MCF 10A (cell line): ENCODE results near the gene NTRK2. TPM values are rescaled to one million over a fixed set of nuclear protein-coding genes. Genes with fewer than 3 reads are reported as not detected.

Source experiments
- BruUV-seq: library from RNA; stranded (reverse); fragments of 400-500 nt; replicated peaks from 2 replicates; lab custom pipeline; 2021; lab: Mats Ljungman, UMichigan
- CTCF ChIA-PET: fragments of 300-600 bp; sonication (Branson Sonifier 250); formaldehyde crosslinking; extraction: SDS; loops from one replicate; lab custom pipeline; 2021; ENCODE audit warnings: antibody characterized with exemption, inconsistent platforms; lab: Yijun Ruan, JAX
- POLR2A ChIA-PET: fragments of 300-600, 350-650 bp; sonication (Branson Sonifier 250); formaldehyde crosslinking; extraction: SDS; loops from one replicate; lab custom pipeline; 2020; ENCODE audit warnings: antibody characterized with exemption, inconsistent platforms; lab: Yijun Ruan, JAX
- DNase-seq: peaks from one replicate; pipeline ENCODE4 v3.0.0-alpha.2; 2018; ENCODE audit not compliant: unreplicated experiment
- H3K27ac Mint-ChIP-seq: one replicate; pipeline ENCODE4 v1.8.0; 2022; ENCODE audit warnings: mild to moderate bottlenecking, low read depth, mixed read lengths; ENCODE audit not compliant: unreplicated experiment
- H3K27me3 Mint-ChIP-seq: one replicate; pipeline ENCODE4 v1.8.0; 2022; ENCODE audit warnings: mixed read lengths; ENCODE audit not compliant: insufficient read depth, unreplicated experiment
- H3K36me3 Mint-ChIP-seq: one replicate; pipeline ENCODE4 v1.8.0; 2022; ENCODE audit warnings: mild to moderate bottlenecking, moderate library complexity, mixed read lengths; ENCODE audit not compliant: insufficient read depth, unreplicated experiment
- H3K4me1 Mint-ChIP-seq: one replicate; pipeline ENCODE4 v1.8.0; 2022; ENCODE audit warnings: mixed read lengths; ENCODE audit not compliant: insufficient read depth, unreplicated experiment
- H3K4me3 Mint-ChIP-seq: one replicate; pipeline ENCODE4 v1.8.0; 2022; ENCODE audit warnings: mild to moderate bottlenecking, moderate library complexity, mixed read lengths; ENCODE audit not compliant: unreplicated experiment
- H3K9me3 Mint-ChIP-seq: one replicate; pipeline ENCODE4 v1.8.0; 2022; ENCODE audit warnings: mixed read lengths; ENCODE audit not compliant: unreplicated experiment
- CTCF ChIP-seq: fragments of 200-600 bp; IDR thresholded peaks from one replicate; pipeline ENCODE4 v1.8.0; 2022; ENCODE audit warnings: antibody characterized with exemption, mild to moderate bottlenecking; ENCODE audit not compliant: unreplicated experiment
- intact Hi-C: fragments of 100-400 bp; cut with micrococcal nuclease; formaldehyde crosslinking; loops from 2 replicates; pipeline ENCODE4 v1.14.1; 2022
- total RNA-seq: library from RNA; stranded (reverse); gene quantifications from 2 replicates; pipeline ENCODE4 v1.2.3, GENCODE V29; 2022

The NTRK2 gene
- total RNA-seq, 1 experiment from 2014 or later, result not detected

DNA sequence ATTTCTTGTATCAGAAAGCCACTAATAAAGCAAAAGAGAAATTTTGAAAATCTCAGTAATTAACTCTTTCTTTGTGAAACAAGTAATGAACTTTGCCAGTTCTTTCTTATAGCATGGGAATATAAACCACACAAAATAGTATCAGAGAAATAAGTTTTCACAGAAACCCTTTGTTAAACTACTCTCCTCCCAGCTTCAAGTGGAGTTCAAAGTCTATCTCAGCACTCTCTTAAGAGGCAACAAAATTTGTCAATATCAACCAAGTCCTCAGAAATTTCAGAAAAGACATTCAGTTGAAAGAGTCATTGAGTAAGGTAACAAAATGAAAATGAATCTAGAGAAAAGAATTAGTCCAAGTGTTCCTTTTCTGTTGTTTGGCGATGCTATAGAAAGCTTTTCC lies 89.3 kb downstream of the NTRK2 start:
- ChIA-PET POLR2A (interaction anchor here (0.8 to 2.0 kb wide), 5 partner anchors 10 to 346 kb away, joined by 3 to 9 read pairs (median 3); no protein-coding TSS in a partner anchor), CTCF (interaction anchor here (1.3 kb wide), 1 partner anchor 30 kb away, joined by 6 read pairs; no protein-coding TSS in a partner anchor)
- no peaks in the 10 kb centered on the region for H3K36me3 Mint-ChIP-seq
- H3K4me3 Mint-ChIP-seq, result no peak overlapping the region
- no peak for DNase-seq
- intact Hi-C loops, result no loop called here
- H3K27me3 Mint-ChIP-seq, result no peaks in the 10 kb centered on the region
- peaks cover 12% of the 10 kb centered on the region for H3K4me1 Mint-ChIP-seq
- no peaks in the 10 kb centered on the region for H3K9me3 Mint-ChIP-seq
- peak overlapping the region; percentile 77 for H3K27ac Mint-ChIP-seq
- TSS peak; percentile 48 for BruUV-seq
- TF ChIP-seq CTCF, result no peak

- intact Hi-C loops, result no loop called here
- Mint-ChIP-seq H3K36me3 (no peaks in the 10 kb centered on the region), H3K4me3 (no peak overlapping the region), H3K27me3 (no peaks in the 10 kb centered on the region), H3K9me3 (no peaks in the 10 kb centered on the region), H3K4me1 (peaks cover 12% of the 10 kb centered on the region), H3K27ac (peak overlapping the region; percentile 77)
- ChIA-PET CTCF (interaction anchor here (1.3 kb wide), 1 partner anchor 29 kb away, joined by 6 read pairs; no protein-coding TSS in a partner anchor), POLR2A (interaction anchor here (0.8 to 2.0 kb wide), 6 partner anchors 10 to 346 kb away, joined by 3 to 9 read pairs (median 4); no protein-coding TSS in a partner anchor)
- no TSS peak for BruUV-seq
- no peak for TF ChIP-seq CTCF
- DNase-seq, result peak; percentile 62
Observed at GRCh38 chr9:84759300-84759750, 89.8 kb downstream of the NTRK2 start.

DNA sequence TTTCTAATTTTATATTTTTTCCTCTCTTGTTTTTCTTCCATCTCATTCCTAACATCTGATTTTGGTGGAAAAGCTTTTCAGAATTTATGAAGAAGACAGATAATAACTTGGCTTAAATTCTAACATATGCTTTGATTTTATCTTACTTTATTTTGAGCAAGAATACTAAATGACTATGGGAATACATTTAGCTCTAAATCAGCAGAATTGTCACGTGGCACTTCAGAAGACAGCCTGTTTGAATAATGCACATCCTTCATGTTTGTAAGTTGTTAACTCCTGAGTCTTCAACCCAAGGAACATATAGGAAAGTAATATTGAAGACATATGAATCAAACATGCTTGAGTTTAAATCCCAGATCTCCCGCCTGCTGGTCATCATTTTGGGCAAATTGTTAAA lies 90.3 kb downstream of the NTRK2 start:
- Mint-ChIP-seq H3K9me3 (no peaks in the 10 kb centered on the region), H3K4me3 (no peak overlapping the region), H3K36me3 (no peaks in the 10 kb centered on the region), H3K27me3 (no peaks in the 10 kb centered on the region), H3K27ac (peak overlapping the region; percentile 77), H3K4me1 (peaks cover 12% of the 10 kb centered on the region)
- no TSS peak for BruUV-seq
- POLR2A ChIA-PET, result interaction anchor here (0.6 to 2.0 kb wide), 6 partner anchors 11 to 92 kb away, joined by 3 to 9 read pairs (median 4); no protein-coding TSS in a partner anchor
- no peak for DNase-seq
- CTCF ChIA-PET, result interaction anchor here (1.3 kb wide), 1 partner anchor 29 kb away, joined by 6 read pairs; no protein-coding TSS in a partner anchor
- intact Hi-C loops, result no loop called here
- no peak for TF ChIP-seq CTCF

GRCh38 chr9:84761137-84761808 lies 91.7 kb downstream of the NTRK2 start:
- no peak overlapping the region for H3K27ac Mint-ChIP-seq

More at GRCh38 chr9:84761137-84761808, 91.7 kb downstream of the NTRK2 start:
- no peak overlapping the region for H3K4me3 Mint-ChIP-seq
- peaks cover 12% of the 10 kb centered on the region for H3K4me1 Mint-ChIP-seq
- H3K9me3 Mint-ChIP-seq, result no peaks in the 10 kb centered on the region
- CTCF ChIA-PET, result no interaction called here
- no peaks in the 10 kb centered on the region for H3K27me3 Mint-ChIP-seq
- no peak for DNase-seq
- intact Hi-C loops, result no loop called here
- no peaks in the 10 kb centered on the region for H3K36me3 Mint-ChIP-seq
- BruUV-seq, result no TSS peak
- POLR2A ChIA-PET, result no interaction called here
- TF ChIP-seq CTCF, result no peak
